K562 (cell line): ENCODE measurements around the gene SERTAD1. TPM values are rescaled to one million over a fixed set of nuclear protein-coding genes. Genes with fewer than 3 reads are reported as not detected.
A peak's percentile ranks its signal among the peaks of the same experiment; 100 is the strongest.

Experiments
- ATAC-seq: fragments of 200-7000 bp; cut with Tn5 transposase; 3 replicates; pipeline ENCODE4 v1.9.1; 2020; ENCODE audit warnings: moderate library complexity
- BruUV-seq: library from RNA; stranded (reverse); fragments of 400-500 nt; replicated peaks from 2 replicates; lab custom pipeline; 2021; lab: Mats Ljungman, UMichigan
- CTCF ChIA-PET: fragments of 300-600 bp; formaldehyde crosslinking; extraction: SDS; loops from one replicate; lab custom pipeline; 2021; ENCODE audit warnings: low intra/inter-chr PET ratio; lab: Yijun Ruan, JAX
- POLR2A ChIA-PET: fragments of 300-600, 350-650 bp; sonication (Branson Sonifier 250); formaldehyde crosslinking; extraction: SDS; loops from one replicate; lab custom pipeline; 2021; ENCODE audit warnings: antibody characterized with exemption, inconsistent platforms; lab: Yijun Ruan, JAX
- DNase-seq, 4 experiments: peaks; one replicate each; pipeline versions ENCODE4 v3.0.0 to v3.0.0-alpha.2; 2011 to 2018; ENCODE audit warnings: low spot score in 3 of 4, mixed read lengths in 3 of 4; ENCODE audit errors: extremely low read depth in 1 of 4
- FAIRE-seq: peaks from 2 replicates; lab custom pipeline; 2011; peaks lifted over from hg19 to GRCh38; lab: Jason Lieb, UNC
- H2AFZ ChIP-seq: 2 replicates; pipeline ENCODE4 v1.6.0; 2011; ENCODE audit warnings: low read depth, low read length, control low read depth, inconsistent platforms
- H3K27ac ChIP-seq: fragments of 200-600 bp; 3 replicates; pipeline ENCODE4 v1.8.0; 2011; ENCODE audit warnings: low read depth, mild to moderate bottlenecking, control low read depth, inconsistent platforms, low read length, moderate library complexity, mixed read lengths; ENCODE audit errors: extremely low read depth
- H3K27me3 ChIP-seq, 2 experiments: fragments of 300-600 bp in 1 of 2; 2 replicates in 1 of 2; 3 replicates in 1 of 2; pipeline versions ENCODE4 v1.6.0 to v1.8.0; 2011; ENCODE audit warnings: inconsistent platforms in 2 of 2, low read length in 2 of 2, mild to moderate bottlenecking in 1 of 2, mixed read lengths in 1 of 2, moderate library complexity in 1 of 2; ENCODE audit not compliant: control insufficient read depth in 2 of 2, insufficient read depth in 2 of 2
- H3K36me3 ChIP-seq: fragments of 300-600 bp; 3 replicates; pipeline ENCODE4 v1.8.0; 2011; ENCODE audit warnings: mild to moderate bottlenecking, low read length, inconsistent platforms; ENCODE audit not compliant: control insufficient read depth, insufficient read depth
- H3K4me1 ChIP-seq, 2 experiments: fragments of 200-600 bp in 1 of 2; replicated peaks in 1 of 2; 2 replicates in 1 of 2; 3 replicates in 1 of 2; pipeline versions ENCODE4 v1.5.1 to v1.8.0; 2011; ENCODE audit warnings: inconsistent platforms in 2 of 2, low read length in 2 of 2, mild to moderate bottlenecking in 1 of 2, mixed read lengths in 1 of 2, moderate library complexity in 1 of 2; ENCODE audit not compliant: control insufficient read depth in 2 of 2, insufficient read depth in 2 of 2
- H3K4me2 ChIP-seq: 2 replicates; pipeline ENCODE4 v1.6.1; 2011; ENCODE audit warnings: low read length, control low read depth, inconsistent platforms, mixed read lengths; ENCODE audit not compliant: insufficient read depth
- H3K4me3 ChIP-seq: fragments of 200-600 bp; sonication (generic), shearing (Covaris generic); 2 replicates; pipeline ENCODE4 v1.5.1; 2016; ENCODE audit warnings: control low read depth, inconsistent platforms
- H3K79me2 ChIP-seq: fragments of 200-600 bp; 3 replicates; pipeline ENCODE4 v1.8.0; 2011; ENCODE audit warnings: low read length, inconsistent platforms; ENCODE audit not compliant: control insufficient read depth, insufficient read depth
- H3K9ac ChIP-seq, 2 experiments: 2 replicates each; pipeline versions ENCODE4 v1.6.0 to v1.6.1; 2011; ENCODE audit warnings: low read depth in 2 of 2, low read length in 2 of 2, control low read depth in 1 of 2, inconsistent platforms in 1 of 2, mild to moderate bottlenecking in 1 of 2, mixed read lengths in 1 of 2; ENCODE audit not compliant: insufficient read depth in 1 of 2
- H3K9me1 ChIP-seq: one replicate; pipeline ENCODE4 v1.6.0; 2011; ENCODE audit warnings: inconsistent platforms, mild to moderate bottlenecking, low read length, moderate library complexity; ENCODE audit not compliant: control insufficient read depth, insufficient read depth
- H3K9me3 ChIP-seq: replicated peaks from 2 replicates; pipeline ENCODE4 v1.5.1; 2011; ENCODE audit warnings: low read depth, low read length, inconsistent platforms; ENCODE audit not compliant: control insufficient read depth, insufficient read depth
- H4K20me1 ChIP-seq: replicated peaks from 2 replicates; pipeline ENCODE4 v1.6.1; 2011; ENCODE audit warnings: low read length, inconsistent platforms, mixed read lengths; ENCODE audit not compliant: control insufficient read depth, insufficient read depth
- POLR2A ChIP-seq: fragments of 450-650 bp; conservative IDR thresholded peaks from 2 replicates; pipeline ENCODE4 v1.6.1; 2016
- POLR2B ChIP-seq: fragments of 450-650 bp; IDR thresholded peaks from 2 replicates; pipeline ENCODE4 v1.6.1; 2018; ENCODE audit warnings: low read depth; ENCODE audit not compliant: partially characterized antibody
- SUPT5H ChIP-seq: fragments of 450-650 bp; IDR thresholded peaks from 2 replicates; pipeline ENCODE4 v1.6.1; 2016
- WGBS: fragments of 100-300 bp; shearing (Covaris generic); methylation state at CpG from one replicate; pipeline ENCODE4 v1.1.6; 2016; ENCODE audit warnings: low coverage, mixed read lengths; ENCODE audit not compliant: insufficient coverage; ENCODE audit errors: missing lambda C conversion rate; 5-methylcytosine and 5-hydroxymethylcytosine counted together
- in situ Hi-C: fragments of 300-500 bp; cut with MboI; formaldehyde crosslinking; loops from 4 replicates; pipeline ENCODE4 v1.15.0; 2018; ENCODE audit warnings: inconsistent platforms, mixed read lengths
- intact Hi-C: fragments of 100-400 bp; cut with micrococcal nuclease; formaldehyde crosslinking; loops from 2 replicates; pipeline ENCODE4 v1.14.2; 2022
- polyA plus RNA-seq, 8 experiments: library from polyadenylated mRNA; depleted of rRNA in 4 of 8; stranded (reverse) in 5 of 8; unstranded in 3 of 8; fragments of >200 nt; fragmentation: Nextera tagmentation in 2 of 8; fragmentation: Illumina TruSeq in 1 of 8; extraction: Ambion mirVana in 2 of 8; extraction: Trizol in 1 of 8; gene quantifications; 2 replicates each; pipeline versions ENCODE4 v1.2.1 to v1.2.3, GENCODE V29; 2011 to 2014; ENCODE audit warnings: inconsistent platforms in 1 of 8, missing spikeins in 1 of 8
- total RNA-seq, 7 experiments: library from RNA; depleted of rRNA in 6 of 7; stranded (reverse); fragments of >200 nt in 6 of 7; fragmentation: Illumina TruSeq in 2 of 7; extraction: Trizol in 2 of 7; gene quantifications; 2 replicates each; pipeline versions ENCODE4 v1.2.1 to v1.2.3, GENCODE V29; 2011 to 2021; ENCODE audit warnings: low replicate concordance in 1 of 7
- TF ChIP-seq, protein P1 (sequence below): fragments of 150-350 bp; IDR thresholded peaks from 2 replicates; pipeline ENCODE4 v1.6.1; 2014; ENCODE audit warnings: low read depth, mild to moderate bottlenecking, low read length, borderline replicate concordance

The SERTAD1 gene
- total and polyA plus RNA-seq, 9 of the 15 experiments (the other 6 are each of a cell fraction or from before 2014, with no cell fraction given) = 0.15 to 8.7 (median 4.9) TPM

DNA sequence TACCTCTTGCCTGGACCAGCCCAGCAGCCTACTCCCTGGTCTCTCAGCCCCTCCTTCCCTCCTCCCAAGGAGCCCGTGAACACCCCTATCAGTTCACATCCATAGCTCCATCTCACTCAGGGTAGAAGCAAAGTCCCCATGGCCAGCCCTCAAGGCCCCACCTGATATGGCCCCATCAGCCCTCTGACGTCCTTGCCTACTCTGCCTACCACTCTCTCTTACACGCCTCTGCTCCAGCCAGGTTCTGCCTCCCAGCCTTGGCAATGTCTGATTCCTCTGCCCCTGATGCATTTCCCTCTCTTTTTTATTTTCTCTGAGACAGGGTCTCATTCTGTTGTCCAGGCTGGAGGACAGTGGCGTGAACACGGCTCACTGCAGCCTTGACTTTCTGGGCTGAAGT is 26.2 kb upstream of the SERTAD1 start:
- Histone ChIP-seq H3K79me2 (no peaks in the 10 kb centered on the region), H3K36me3 (peaks cover 82% of the 10 kb centered on the region), H4K20me1 (no peaks in the 10 kb centered on the region; the same call in 1 of the 2 replicates), H3K9me1 (no peaks in the 10 kb centered on the region), H3K9me3 (no peaks in the 10 kb centered on the region), H3K4me2 (no peak overlapping the region)
- in situ Hi-C loops = no loop called here
- ChIA-PET POLR2A (interaction anchor here (0.7 to 1.7 kb wide), 4 partner anchors 9 to 758 kb away, joined by 3 to 7 read pairs (median 4); no protein-coding TSS in a partner anchor), CTCF (no interaction called here)
- no TSS peak for BruUV-seq
- TF ChIP-seq POLR2A (peak; percentile 42; the same call in 1 of the 2 replicates), POLR2B (peak; percentile 56), SUPT5H (peak; percentile 65)
- TF ChIP-seq, protein P1, sequence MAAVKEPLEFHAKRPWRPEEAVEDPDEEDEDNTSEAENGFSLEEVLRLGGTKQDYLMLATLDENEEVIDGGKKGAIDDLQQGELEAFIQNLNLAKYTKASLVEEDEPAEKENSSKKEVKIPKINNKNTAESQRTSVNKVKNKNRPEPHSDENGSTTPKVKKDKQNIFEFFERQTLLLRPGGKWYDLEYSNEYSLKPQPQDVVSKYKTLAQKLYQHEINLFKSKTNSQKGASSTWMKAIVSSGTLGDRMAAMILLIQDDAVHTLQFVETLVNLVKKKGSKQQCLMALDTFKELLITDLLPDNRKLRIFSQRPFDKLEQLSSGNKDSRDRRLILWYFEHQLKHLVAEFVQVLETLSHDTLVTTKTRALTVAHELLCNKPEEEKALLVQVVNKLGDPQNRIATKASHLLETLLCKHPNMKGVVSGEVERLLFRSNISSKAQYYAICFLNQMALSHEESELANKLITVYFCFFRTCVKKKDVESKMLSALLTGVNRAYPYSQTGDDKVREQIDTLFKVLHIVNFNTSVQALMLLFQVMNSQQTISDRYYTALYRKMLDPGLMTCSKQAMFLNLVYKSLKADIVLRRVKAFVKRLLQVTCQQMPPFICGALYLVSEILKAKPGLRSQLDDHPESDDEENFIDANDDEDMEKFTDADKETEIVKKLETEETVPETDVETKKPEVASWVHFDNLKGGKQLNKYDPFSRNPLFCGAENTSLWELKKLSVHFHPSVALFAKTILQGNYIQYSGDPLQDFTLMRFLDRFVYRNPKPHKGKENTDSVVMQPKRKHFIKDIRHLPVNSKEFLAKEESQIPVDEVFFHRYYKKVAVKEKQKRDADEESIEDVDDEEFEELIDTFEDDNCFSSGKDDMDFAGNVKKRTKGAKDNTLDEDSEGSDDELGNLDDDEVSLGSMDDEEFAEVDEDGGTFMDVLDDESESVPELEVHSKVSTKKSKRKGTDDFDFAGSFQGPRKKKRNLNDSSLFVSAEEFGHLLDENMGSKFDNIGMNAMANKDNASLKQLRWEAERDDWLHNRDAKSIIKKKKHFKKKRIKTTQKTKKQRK = no peak
- TF ChIP-seq, all 486 proteins: peak for 3
- H3K27me3 ChIP-seq = no peaks in the 10 kb centered on the region
- intact Hi-C loops = no loop called here
- H3K27ac ChIP-seq = no peak overlapping the region
- H2AFZ ChIP-seq = no peak overlapping the region
- DNase-seq (no peak), ATAC-seq (peak; percentile 34), FAIRE-seq (no peak)
- WGBS = 74% methylated on average over 5 of the region's 5 CpGs
- peaks cover 4 to 5% of the 10 kb centered on the region in 2 experiments; a peak in 3 of 5 replicates for H3K4me1 ChIP-seq
- H3K4me3 ChIP-seq = no peak overlapping the region
- peak overlapping the region in 1 of 2 experiments; percentile 15; a peak in 1 of 4 replicates for H3K9ac ChIP-seq
